Esophagus muscularis mucosa (tissue), 4 donors: Measurements from ENCODE around the gene TLE5. TPM values are rescaled to one million over a fixed set of nuclear protein-coding genes. Genes with fewer than 3 reads are reported as not detected.
"Not testable (repeated sequence)": the region's sequence is repeated elsewhere in the genome, so short reads cannot be mapped to it uniquely, and the experiment has no call there.

Source experiments
- DNase-seq: peaks from one replicate; pipeline ENCODE4 v3.0.0-alpha.2; 2017; ENCODE audit errors: extremely low spot score
- H3K27ac ChIP-seq, 4 donors: fragments of 200-600 bp; sonication (generic); replicated peaks in 1 of 4; 1 replicate in 3 of 4; 2 replicates in 1 of 4; pipeline ENCODE4 v1.5.1; 2016 to 2019; ENCODE audit warnings: mild to moderate bottlenecking in 1 of 4
- H3K27me3 ChIP-seq, 4 donors: fragments of 200-600 bp; sonication (generic); one replicate each; pipeline versions ENCODE4 v1.5.1 to v1.6.0; 2016 to 2019
- H3K36me3 ChIP-seq, 4 donors: fragments of 200-600 bp; sonication (generic); one replicate each; pipeline ENCODE4 v1.5.1; 2016 to 2019
- H3K4me1 ChIP-seq, 4 donors: fragments of 200-600 bp; sonication (generic); one replicate each; pipeline ENCODE4 v1.5.1; 2016 to 2019
- H3K4me3 ChIP-seq, 4 donors: fragments of 200-600 bp; sonication (generic); 1 replicate in 2 of 4; 2 replicates in 2 of 4; pipeline ENCODE4 v1.5.1; 2016 to 2019; ENCODE audit warnings: mild to moderate bottlenecking in 4 of 4, moderate library complexity in 1 of 4
- H3K9me3 ChIP-seq, 4 donors: fragments of 200-600 bp; sonication (generic); 1 replicate in 3 of 4; 2 replicates in 1 of 4; pipeline ENCODE4 v1.5.1; 2016 to 2019
- CTCF ChIP-seq, 3 experiments: fragments of 200-600 bp in 2 of 3; fragments of 450-650 bp in 1 of 3; sonication (generic) in 2 of 3; IDR thresholded peaks; one replicate each; pipeline ENCODE4 v1.5.1; 2017 to 2019; ENCODE audit warnings: antibody characterized with exemption in 3 of 3, mild to moderate bottlenecking in 2 of 3, moderate library complexity in 1 of 3
- EP300 ChIP-seq: sonication (generic); formaldehyde crosslinking; IDR thresholded peaks from one replicate; pipeline ENCODE4 v1.6.1; 2017; ENCODE audit warnings: antibody characterized with exemption
- POLR2A ChIP-seq: fragments of 450-650 bp; IDR thresholded peaks from one replicate; pipeline ENCODE4 v1.6.1; 2017; ENCODE audit warnings: antibody characterized with exemption, moderate library complexity, mild to moderate bottlenecking, low read depth
- POLR2AphosphoS5 ChIP-seq, 2 donors: sonication (generic); formaldehyde crosslinking; IDR thresholded peaks; one replicate each; pipeline ENCODE4 v1.6.1; 2017; ENCODE audit warnings: antibody characterized with exemption in 2 of 2
- WGBS: methylation state at CpG from one replicate; pipeline ENCODE4 v1.1.5; 2018; 5-methylcytosine and 5-hydroxymethylcytosine counted together
- intact Hi-C: fragments of 100-400 bp; cut with DNase I; formaldehyde crosslinking; loops from one replicate; pipeline ENCODE4 v1.15.1; 2023
- total RNA-seq, 4 donors: library from RNA; depleted of rRNA; stranded (reverse); fragments of >200 nt; gene quantifications; one replicate each; pipeline versions ENCODE4 v1.1.0 to v1.2.1, GENCODE V29; 2016

Gene TLE5
- total RNA-seq, 4 donors from 2014 or later: 657 to 947 (median 804) TPM

GRCh38 chr19:3012621-3013262, 49.6 kb downstream of the TLE5 start:
- Histone ChIP-seq H3K9me3 (no peaks in the 10 kb centered on the region), H3K36me3 (peaks cover 14 to 89% (median 68%) of the 10 kb centered on the region in 4 donors), H3K4me3 (no peak overlapping the region), H3K27ac (no peak overlapping the region), H3K4me1 (no peaks in the 10 kb centered on the region), H3K27me3 (no peaks in the 10 kb centered on the region)
- no peak for DNase-seq
- TF ChIP-seq CTCF (IDR thresholded peaks at IDR 0.05): no peak
- TF ChIP-seq POLR2AphosphoS5 (IDR thresholded peaks at IDR 0.05): no peak
- no peak for TF ChIP-seq EP300
- TF ChIP-seq POLR2A: no peak
- 71% methylated on average over 13 of the region's 16 CpGs for WGBS
- intact Hi-C loops: no loop called here

GRCh38 chr19:3012059-3012458, 50.2 kb downstream of the TLE5 start:
- H3K27me3 ChIP-seq, intact Hi-C loops, H3K9me3 ChIP-seq, H3K27ac ChIP-seq, DNase-seq, H3K4me1 ChIP-seq, H3K4me3 ChIP-seq: not testable (repeated sequence)
- 87% methylated on average over 13 of the region's 13 CpGs for WGBS
- peaks cover 14 to 89% (median 74%) of the 10 kb centered on the region in 4 donors for H3K36me3 ChIP-seq

GRCh38 chr19:3010871-3011270, 51.4 kb downstream of the TLE5 start:
- no peaks in the 10 kb centered on the region for H3K27me3 ChIP-seq
- peaks cover 14 to 98% (median 84%) of the 10 kb centered on the region in 4 donors for H3K36me3 ChIP-seq
- H3K4me1 ChIP-seq: no peaks in the 10 kb centered on the region
- no peak overlapping the region for H3K4me3 ChIP-seq
- WGBS: 92% methylated on average over 13 of the region's 13 CpGs
- DNase-seq: no peak
- no peaks in the 10 kb centered on the region for H3K9me3 ChIP-seq
- TF ChIP-seq POLR2A: no peak
- no peak for TF ChIP-seq POLR2AphosphoS5 (IDR thresholded peaks at IDR 0.05)
- no peak for TF ChIP-seq EP300
- TF ChIP-seq CTCF (IDR thresholded peaks at IDR 0.05): no peak
- H3K27ac ChIP-seq: no peak overlapping the region
- intact Hi-C loops: no loop called here

GRCh38 chr19:3008994-3009393, 53.3 kb downstream of the TLE5 start:
- intact Hi-C loops: no loop called here
- no peaks in the 10 kb centered on the region for H3K27me3 ChIP-seq
- no peak overlapping the region for H3K27ac ChIP-seq
- no peak for DNase-seq
- WGBS: 90% methylated on average over 6 of the region's 6 CpGs
- no peak overlapping the region for H3K4me3 ChIP-seq
- TF ChIP-seq POLR2AphosphoS5 (IDR thresholded peaks at IDR 0.05) (no peak), POLR2A (no peak), EP300 (no peak), CTCF (IDR thresholded peaks at IDR 0.05) (no peak)
- no peaks in the 10 kb centered on the region for H3K9me3 ChIP-seq
- no peaks in the 10 kb centered on the region for H3K4me1 ChIP-seq
- H3K36me3 ChIP-seq: peaks cover 10 to 97% (median 82%) of the 10 kb centered on the region in 4 donors

GRCh38 chr19:3007975-3008374, 54.3 kb downstream of the TLE5 start:
- Histone ChIP-seq H3K27ac (no peak overlapping the region), H3K36me3 (peaks cover 9 to 97% (median 77%) of the 10 kb centered on the region in 4 donors), H3K4me3 (no peak overlapping the region), H3K27me3 (no peaks in the 10 kb centered on the region), H3K9me3 (no peaks in the 10 kb centered on the region), H3K4me1 (no peaks in the 10 kb centered on the region)
- 89% methylated on average over 9 of the region's 9 CpGs for WGBS
- TF ChIP-seq CTCF (IDR thresholded peaks at IDR 0.05) (no peak), POLR2A (no peak), EP300 (no peak), POLR2AphosphoS5 (IDR thresholded peaks at IDR 0.05) (no peak)
- no peak for DNase-seq
- intact Hi-C loops: no loop called here
